DND-41 (cell line): ENCODE measurements around the gene PRAMEF8.
"Not testable (repeated sequence)": the region's sequence is repeated elsewhere in the genome, so short reads cannot be mapped to it uniquely, and the experiment has no call there.

ENCODE experiments used
- EZH2 ChIP-seq: IDR thresholded peaks from 3 replicates; pipeline ENCODE4 v1.6.1; 2012; ENCODE audit warnings: borderline replicate concordance, low read depth, mild to moderate bottlenecking, moderate library complexity, low read length, inconsistent platforms; ENCODE audit not compliant: severe bottlenecking
- TF ChIP-seq, protein P1 (sequence below): IDR thresholded peaks from 2 replicates; pipeline ENCODE4 v1.5.1; 2012; ENCODE audit warnings: borderline replicate concordance, low read length, moderate library complexity, mild to moderate bottlenecking; ENCODE audit not compliant: poor library complexity, severe bottlenecking; ENCODE audit errors: extremely low read depth

- TF ChIP-seq, protein P1, sequence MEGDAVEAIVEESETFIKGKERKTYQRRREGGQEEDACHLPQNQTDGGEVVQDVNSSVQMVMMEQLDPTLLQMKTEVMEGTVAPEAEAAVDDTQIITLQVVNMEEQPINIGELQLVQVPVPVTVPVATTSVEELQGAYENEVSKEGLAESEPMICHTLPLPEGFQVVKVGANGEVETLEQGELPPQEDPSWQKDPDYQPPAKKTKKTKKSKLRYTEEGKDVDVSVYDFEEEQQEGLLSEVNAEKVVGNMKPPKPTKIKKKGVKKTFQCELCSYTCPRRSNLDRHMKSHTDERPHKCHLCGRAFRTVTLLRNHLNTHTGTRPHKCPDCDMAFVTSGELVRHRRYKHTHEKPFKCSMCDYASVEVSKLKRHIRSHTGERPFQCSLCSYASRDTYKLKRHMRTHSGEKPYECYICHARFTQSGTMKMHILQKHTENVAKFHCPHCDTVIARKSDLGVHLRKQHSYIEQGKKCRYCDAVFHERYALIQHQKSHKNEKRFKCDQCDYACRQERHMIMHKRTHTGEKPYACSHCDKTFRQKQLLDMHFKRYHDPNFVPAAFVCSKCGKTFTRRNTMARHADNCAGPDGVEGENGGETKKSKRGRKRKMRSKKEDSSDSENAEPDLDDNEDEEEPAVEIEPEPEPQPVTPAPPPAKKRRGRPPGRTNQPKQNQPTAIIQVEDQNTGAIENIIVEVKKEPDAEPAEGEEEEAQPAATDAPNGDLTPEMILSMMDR = not testable (repeated sequence)
- not testable (repeated sequence) for TF ChIP-seq EZH2
Observed at GRCh38 chr1:13298699-13299098, 13.8 kb upstream of the PRAMEF8 start.
